Coronary artery (tissue), 2 donors: Measurements from ENCODE around the gene VRK1.

Source experiments
- DNase-seq: peaks from one replicate; pipeline ENCODE4 v3.0.0-alpha.2; 2017; ENCODE audit warnings: low spot score
- H3K27ac ChIP-seq, 2 donors: fragments of 200-600 bp; sonication (generic); one replicate each; pipeline ENCODE4 v1.5.1; 2016 to 2019
- H3K4me3 ChIP-seq: fragments of 200-600 bp; sonication (generic); 2 replicates; pipeline ENCODE4 v1.5.1; 2016; ENCODE audit warnings: mild to moderate bottlenecking, moderate library complexity
- CTCF ChIP-seq: fragments of 200-600 bp; sonication (generic); IDR thresholded peaks from one replicate; pipeline ENCODE4 v1.5.1; 2019; ENCODE audit warnings: antibody characterized with exemption

VRK1 gene

GRCh38 chr14:96798956-96799355 is 1.8 kb downstream of the VRK1 start:
- no peak overlapping the region for H3K4me3 ChIP-seq
- DNase-seq: no peak
- no peak overlapping the region for H3K27ac ChIP-seq
- no peak for TF ChIP-seq CTCF

- no peak for DNase-seq
- no peak overlapping the region for H3K4me3 ChIP-seq
- no peak for TF ChIP-seq CTCF
- H3K27ac ChIP-seq: no peak overlapping the region
These were observed 2.4 kb downstream of the VRK1 start for GRCh38 chr14:96799489-96800054.

GRCh38 chr14:96801931-96802330 is 4.7 kb downstream of the VRK1 start:
- H3K4me3 ChIP-seq: no peak overlapping the region
- TF ChIP-seq CTCF: no peak
- H3K27ac ChIP-seq: no peak overlapping the region
- no peak for DNase-seq

GRCh38 chr14:96802963-96803362 is 5.8 kb downstream of the VRK1 start:
- H3K4me3 ChIP-seq: no peak overlapping the region
- no peak for TF ChIP-seq CTCF
- H3K27ac ChIP-seq: no peak overlapping the region
- DNase-seq: no peak

GRCh38 chr14:96803958-96804357 is 6.8 kb downstream of the VRK1 start:
- Histone ChIP-seq H3K27ac (no peak overlapping the region), H3K4me3 (no peak overlapping the region)
- no peak for DNase-seq
- no peak for TF ChIP-seq CTCF

- Histone ChIP-seq H3K27ac (no peak overlapping the region), H3K4me3 (no peak overlapping the region)
- DNase-seq: no peak
- TF ChIP-seq CTCF: no peak
These were observed 7.7 kb downstream of the VRK1 start for GRCh38 chr14:96804895-96805294.

- no peak for TF ChIP-seq CTCF
- Histone ChIP-seq H3K27ac (no peak overlapping the region), H3K4me3 (no peak overlapping the region)
- DNase-seq: no peak
These were observed 8.8 kb downstream of the VRK1 start for GRCh38 chr14:96805956-96806355.
